Stimulated activated CD8-positive, alpha-beta memory T cell treated with anti-CD3 and anti-CD28 coated beads, Interleukin-2, amount 100 ng/mL, for 48 hours (primary cell): ENCODE measurements around the gene CCNT1.

Experiments
- DNase-seq, 2 donors: peaks; one replicate each; pipeline ENCODE4 v3.0.0-alpha.2; 2020; ENCODE audit warnings: low read depth in 2 of 2

The CCNT1 gene

DNA sequence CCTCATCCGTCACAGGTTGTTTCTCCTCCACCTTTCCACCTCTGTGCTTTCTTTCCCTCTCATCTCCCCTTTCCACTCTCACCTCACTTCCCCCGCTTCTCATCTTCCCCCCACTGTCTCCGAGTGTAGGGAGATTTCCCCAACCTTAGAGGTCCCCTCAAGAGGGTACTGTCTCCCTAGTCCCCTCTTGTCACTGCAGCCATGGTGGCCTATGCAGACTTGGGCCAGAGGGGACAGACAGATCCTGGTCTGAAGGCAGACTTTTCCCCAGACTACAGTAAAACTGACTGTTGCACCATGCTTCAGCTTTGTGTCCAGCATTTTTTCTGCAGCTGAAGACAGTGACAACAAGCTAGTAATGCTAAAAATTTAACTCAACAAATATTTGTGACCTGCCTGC lies 75.7 kb downstream of the CCNT1 start:
- DNase-seq = no peak

- DNase-seq = no peak
Observed at GRCh38 chr12:48640428-48640827, 76.1 kb downstream of the CCNT1 start.
